HepG2 (cell line): Measurements from ENCODE around the gene GPER1. TPM values are rescaled to one million over a fixed set of nuclear protein-coding genes. Genes with fewer than 3 reads are reported as not detected.

Experiments used
- ADNP ChIP-seq: sonication (generic); formaldehyde crosslinking; IDR thresholded peaks from 2 replicates; pipeline ENCODE4 v1.4.0; 2020; ENCODE audit warnings: missing genetic modification reagents
- ARID5B ChIP-seq: IDR thresholded peaks from 2 replicates; pipeline ENCODE4 v1.4.0; 2020; ENCODE audit warnings: mild to moderate bottlenecking, missing genetic modification reagents
- ATF4 ChIP-seq, 2 experiments: fragments of 450-650 bp in 1 of 2; sonication (generic) in 1 of 2; formaldehyde crosslinking; IDR thresholded peaks; 2 replicates each; pipeline versions ENCODE4 v1.5.0 to v1.8.0; 2020 to 2022; ENCODE audit warnings: mild to moderate bottlenecking in 1 of 2, missing genetic modification reagents in 1 of 2
- ELF3 ChIP-seq: IDR thresholded peaks from 2 replicates; pipeline ENCODE4 v1.6.1; 2016; ENCODE audit warnings: missing genetic modification reagents, missing compliant biosample characterization
- GATAD1 ChIP-seq: IDR thresholded peaks from 2 replicates; pipeline ENCODE4 v1.6.1; 2016; ENCODE audit warnings: missing genetic modification reagents, missing compliant biosample characterization
- HNRNPLL ChIP-seq: fragments of 200-400 bp; formaldehyde crosslinking; IDR thresholded peaks from 2 replicates; pipeline ENCODE4 v1.6.1; 2017; ENCODE audit warnings: mild to moderate bottlenecking, low read depth, low read length; ENCODE audit not compliant: poor library complexity, severe bottlenecking
- IRF2 ChIP-seq: IDR thresholded peaks from 2 replicates; pipeline ENCODE4 v1.6.1; 2018; ENCODE audit warnings: missing genetic modification reagents, missing compliant biosample characterization
- KDM6A ChIP-seq: IDR thresholded peaks from 2 replicates; pipeline ENCODE4 v1.6.1; 2016; ENCODE audit warnings: low read depth
- MAX ChIP-seq: IDR thresholded peaks from 2 replicates; pipeline ENCODE4 v1.6.1; 2012; ENCODE audit warnings: inconsistent platforms
- MTA3 ChIP-seq: sonication (generic); formaldehyde crosslinking; IDR thresholded peaks from 2 replicates; pipeline ENCODE4 v1.4.0; 2020; ENCODE audit warnings: missing genetic modification reagents
- RXRA ChIP-seq: sonication (generic); formaldehyde crosslinking; IDR thresholded peaks from 2 replicates; pipeline ENCODE4 v1.5.1; 2020; ENCODE audit warnings: missing genetic modification reagents
- SKIL ChIP-seq: sonication (generic); formaldehyde crosslinking; IDR thresholded peaks from 2 replicates; pipeline ENCODE4 v1.8.0; 2022; ENCODE audit warnings: missing genetic modification reagents, mild to moderate bottlenecking, moderate library complexity, borderline replicate concordance
- SPEN ChIP-seq: sonication (generic); formaldehyde crosslinking; IDR thresholded peaks from 2 replicates; pipeline ENCODE4 v1.5.1; 2020; ENCODE audit warnings: low read depth, mild to moderate bottlenecking, missing genetic modification reagents
- UBTF ChIP-seq: sonication (generic); formaldehyde crosslinking; IDR thresholded peaks from 2 replicates; pipeline ENCODE4 v1.4.0; 2020; ENCODE audit warnings: mild to moderate bottlenecking, missing genetic modification reagents
- YEATS4 ChIP-seq: sonication (generic); formaldehyde crosslinking; IDR thresholded peaks from 2 replicates; pipeline ENCODE4 v1.4.0; 2020; ENCODE audit warnings: missing genetic modification reagents, borderline replicate concordance
- ZBTB21 ChIP-seq: sonication (generic); formaldehyde crosslinking; IDR thresholded peaks from 2 replicates; pipeline ENCODE4 v1.4.0; 2020; ENCODE audit warnings: missing genetic modification reagents
- ZC3H4 ChIP-seq: sonication (generic); formaldehyde crosslinking; IDR thresholded peaks from 2 replicates; pipeline ENCODE4 v1.4.0; 2020; ENCODE audit warnings: missing genetic modification reagents, borderline replicate concordance
- ZNF331 ChIP-seq: sonication (generic); formaldehyde crosslinking; IDR thresholded peaks from 2 replicates; pipeline ENCODE4 v1.4.0; 2020; ENCODE audit warnings: missing genetic modification reagents
- ZNF770 ChIP-seq: sonication (generic); formaldehyde crosslinking; IDR thresholded peaks from 2 replicates; pipeline ENCODE4 v1.5.0; 2020; ENCODE audit warnings: mild to moderate bottlenecking, missing genetic modification reagents
- polyA plus RNA-seq, 8 experiments: library from polyadenylated mRNA; depleted of rRNA in 3 of 8; stranded (reverse) in 7 of 8; unstranded in 1 of 8; fragments of >200 nt; fragmentation: Illumina TruSeq in 4 of 8; extraction: Trizol in 4 of 8; gene quantifications; 2 replicates each; pipeline versions ENCODE4 v1.2.1 to v1.2.3, GENCODE V29; 2011 to 2016; ENCODE audit warnings: low read depth in 4 of 8, missing spikeins in 1 of 8, mixed read lengths in 1 of 8; ENCODE audit not compliant: insufficient read depth in 1 of 8
- total RNA-seq, 5 experiments: library from RNA; depleted of rRNA; stranded (reverse); fragments of >200 nt; fragmentation: Illumina TruSeq; extraction: Trizol; gene quantifications; 2 replicates each; pipeline ENCODE4 v1.2.3, GENCODE V29; 2016; ENCODE audit warnings: low read depth in 1 of 5

The GPER1 gene
- total and polyA plus RNA-seq, 2 of the 13 experiments (the other 11 are each of a cell fraction or from before 2014, with no cell fraction given): 12.7 to 19.7 TPM

GRCh38 chr7:1078985-1079384 is 8.9 kb upstream of the GPER1 start (continued):
- TF ChIP-seq SKIL (CRISPR knock-in tag) (no peak), SPEN (CRISPR knock-in tag) (0 out of 2 replicates have a peak, but pooled peaks have one; percentile 39), GATAD1 (CRISPR knock-in tag) (peak; percentile 42; the same call in 1 of the 2 replicates), KDM6A (no peak), IRF2 (CRISPR knock-in tag) (peak; percentile 52; the same call in 1 of the 2 replicates), ZNF770 (CRISPR knock-in tag) (peak; percentile 72; the same call in 1 of the 2 replicates), MAX (no peak), ZC3H4 (CRISPR knock-in tag) (no peak), ADNP (CRISPR knock-in tag) (no peak), MTA3 (CRISPR knock-in tag) (no peak), HNRNPLL (peak; percentile 16), ATF4 (CRISPR knock-in tag; IDR thresholded peaks at IDR 0.05) (no peak), YEATS4 (CRISPR knock-in tag) (no peak), ZNF331 (CRISPR knock-in tag) (0 out of 2 replicates have a peak, but pooled peaks have one; percentile 21), ARID5B (CRISPR knock-in tag) (peak; percentile 19; the same call in 1 of the 2 replicates), ELF3 (CRISPR knock-in tag) (peak; percentile 73), RXRA (CRISPR knock-in tag) (peak; percentile 35; the same call in 1 of the 2 replicates), UBTF (CRISPR knock-in tag) (peak; percentile 45; the same call in 1 of the 2 replicates), ZBTB21 (CRISPR knock-in tag) (0 out of 2 replicates have a peak, but pooled peaks have one; percentile 33)
